MG63 (cell line): ENCODE data around the gene USP17L13. TPM values are rescaled to one million over a fixed set of nuclear protein-coding genes. Genes with fewer than 3 reads are reported as not detected.

Experiments
- total RNA-seq: library from RNA; depleted of rRNA; stranded (reverse); fragments of >200 nt; shearing (Covaris generic); gene quantifications from 2 replicates; pipeline ENCODE4 v1.2.3, GENCODE V29; 2014; ENCODE audit warnings: low replicate concordance; rRNA removed

The USP17L13 gene
- total RNA-seq, 1 experiment from 2014 or later: not detected

Other genes starting within 250 kb of the USP17L13 start
- not detected in 2 replicates for gene FAM90A26, start 54.5 kb upstream of the USP17L13 start, total RNA-seq
- not detected in 2 replicates for gene USP17L10, start 14.2 kb upstream of the USP17L13 start, total RNA-seq
- gene USP17L11, start 9.5 kb upstream of the USP17L13 start, total RNA-seq: not detected in 2 replicates
- not detected in 2 replicates for gene USP17L12, start 4.7 kb upstream of the USP17L13 start, total RNA-seq
- not detected in 2 replicates for gene USP17L15, start 9.5 kb downstream of the USP17L13 start, total RNA-seq
- not detected in 2 replicates for gene USP17L17, start 19.0 kb downstream of the USP17L13 start, total RNA-seq
- not detected in 2 replicates for gene USP17L18, start 23.7 kb downstream of the USP17L13 start, total RNA-seq
- gene USP17L19, start 28.5 kb downstream of the USP17L13 start, total RNA-seq: not detected in 2 replicates
- not detected in 2 replicates for gene USP17L20, start 33.2 kb downstream of the USP17L13 start, total RNA-seq
- not detected in 2 replicates for gene USP17L21, start 38.0 kb downstream of the USP17L13 start, total RNA-seq
- gene USP17L22, start 42.7 kb downstream of the USP17L13 start, total RNA-seq: not detected in 2 replicates
- not detected in 2 replicates for gene USP17L24, start 100.3 kb downstream of the USP17L13 start, total RNA-seq
- gene USP17L25, start 105.0 kb downstream of the USP17L13 start, total RNA-seq: not detected in 2 replicates
- not detected in 2 replicates for gene USP17L26, start 109.8 kb downstream of the USP17L13 start, total RNA-seq
- not detected in 2 replicates for gene USP17L5, start 114.5 kb downstream of the USP17L13 start, total RNA-seq
- gene USP17L27, start 119.3 kb downstream of the USP17L13 start, total RNA-seq: not detected in 2 replicates
- gene USP17L28, start 124.0 kb downstream of the USP17L13 start, total RNA-seq: not detected in 2 replicates
- gene USP17L29, start 128.7 kb downstream of the USP17L13 start, total RNA-seq: not detected in 2 replicates
- not detected in 2 replicates for gene USP17L30, start 138.2 kb downstream of the USP17L13 start, total RNA-seq
- not detected in 2 replicates for gene DEFB131A, start 219.5 kb downstream of the USP17L13 start, total RNA-seq